ENCODE results near the gene CNPY2.
"Not testable (repeated sequence)": the region's sequence is repeated elsewhere in the genome, so short reads cannot be mapped to it uniquely, and the experiment has no call there.

The CNPY2 gene

DNA sequence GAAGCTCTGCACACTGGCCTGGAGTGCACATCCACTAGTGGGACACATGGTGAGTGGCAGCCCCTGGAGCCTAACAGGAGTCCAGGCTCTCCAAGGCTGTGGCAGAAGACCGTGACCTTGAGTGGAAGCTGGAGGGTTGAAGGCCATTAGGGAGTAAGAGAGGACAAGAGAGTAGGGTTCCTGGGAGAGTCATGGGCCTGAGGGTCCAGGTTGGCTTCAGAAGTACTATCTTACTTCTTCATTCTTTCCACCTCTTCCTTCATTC lies 23.3 kb upstream of the CNPY2 start:
- H3K36me3 Mint-ChIP-seq (ENCODE audit: low read depth) = peaks cover 37% of the 10 kb centered on the region
- peaks cover 58% of the 10 kb centered on the region for H3K4me1 Mint-ChIP-seq (ENCODE audit: low read depth)
- intact Hi-C loops (cut with micrococcal nuclease) = no loop called here
- H3K4me3 Mint-ChIP-seq = no peak overlapping the region
- H3K9me3 Mint-ChIP-seq = no peaks in the 10 kb centered on the region
- H3K27ac Mint-ChIP-seq = peak overlapping the region; percentile 100
- H3K27me3 Mint-ChIP-seq = no peaks in the 10 kb centered on the region

DNA sequence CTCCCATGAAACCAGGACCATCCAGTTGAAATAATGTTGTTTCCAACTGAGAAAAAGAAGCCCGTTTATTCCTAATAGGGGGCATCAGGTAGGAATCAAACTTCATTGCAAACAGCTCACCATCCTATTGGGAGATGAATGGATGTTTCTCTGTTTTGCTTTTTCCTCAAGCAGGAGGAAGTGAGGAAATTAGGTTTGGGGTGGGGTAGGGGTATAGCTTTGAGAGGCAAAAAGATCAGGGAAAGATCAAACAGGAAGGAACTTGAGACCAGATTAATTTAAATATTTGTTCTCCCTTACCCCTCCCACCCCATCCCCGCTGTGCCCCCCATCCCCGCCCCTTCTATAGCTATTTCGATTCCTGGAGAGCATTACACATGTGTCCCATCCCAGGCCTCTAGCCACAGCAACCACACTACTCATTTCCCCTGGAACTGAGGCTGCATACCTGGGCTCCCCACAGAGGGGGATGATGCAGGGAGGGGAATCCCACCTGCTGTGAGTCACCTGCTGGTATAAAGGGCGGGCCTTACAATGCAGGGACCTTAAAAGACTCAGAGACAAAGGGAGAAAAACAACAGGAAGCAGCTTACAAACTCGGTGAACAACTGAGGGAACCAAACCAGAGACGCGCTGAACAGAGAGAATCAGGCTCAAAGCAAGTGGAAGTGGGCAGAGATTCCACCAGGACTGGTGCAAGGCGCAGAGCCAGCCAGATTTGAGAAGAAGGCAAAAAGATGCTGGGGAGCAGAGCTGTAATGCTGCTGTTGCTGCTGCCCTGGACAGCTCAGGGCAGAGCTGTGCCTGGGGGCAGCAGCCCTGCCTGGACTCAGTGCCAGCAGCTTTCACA lies 22.7 kb upstream of the CNPY2 start, which contains the start of gene IL23A:
TSS of gene IL23A (plus strand) at position 577 of the 850 bp plus-strand sequence. CDS start at position 738, 161 bp downstream.
- H3K9me3 Mint-ChIP-seq = no peaks in the 10 kb centered on the region
- peak within 1 kb of the TSS; percentile 100 for H3K27ac Mint-ChIP-seq
- intact Hi-C loops (cut with micrococcal nuclease) = no loop called here
- H3K27me3 Mint-ChIP-seq = no peaks in the 10 kb centered on the region
- peaks cover 37% of the 10 kb centered on the region for H3K36me3 Mint-ChIP-seq (ENCODE audit: low read depth)
- H3K4me3 Mint-ChIP-seq = no peak within 1 kb of the TSS
- H3K4me1 Mint-ChIP-seq (ENCODE audit: low read depth) = peaks cover 61% of the 10 kb centered on the region

DNA sequence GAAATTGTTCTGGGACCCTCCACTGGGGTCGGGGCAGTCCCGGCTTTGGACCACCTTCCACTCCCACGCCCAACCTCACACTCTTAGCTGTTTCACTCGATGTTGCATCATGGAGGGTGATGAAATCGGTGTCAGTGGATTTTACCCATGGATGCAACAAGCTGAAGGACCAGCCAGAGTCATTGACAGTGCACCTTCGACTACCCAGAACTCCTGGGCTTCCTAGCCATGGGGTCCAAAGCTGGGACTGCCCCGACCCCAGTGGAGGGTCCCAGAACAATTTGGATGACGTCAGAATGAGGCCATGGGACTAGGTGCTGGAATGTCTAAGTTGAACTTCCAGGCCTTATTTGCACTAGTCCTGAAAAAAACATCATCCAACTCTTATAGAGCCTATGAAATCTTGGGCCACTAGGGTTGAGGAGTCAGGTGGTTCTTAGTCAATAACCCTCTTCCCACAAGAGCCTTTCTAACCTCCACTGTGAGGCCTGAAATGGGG lies 22.0 kb upstream of the CNPY2 start:
- no peaks in the 10 kb centered on the region for H3K27me3 Mint-ChIP-seq
- intact Hi-C loops (cut with micrococcal nuclease) = no loop called here
- H3K9me3 Mint-ChIP-seq = no peaks in the 10 kb centered on the region
- peaks cover 64% of the 10 kb centered on the region for H3K4me1 Mint-ChIP-seq (ENCODE audit: low read depth)
- peaks cover 34% of the 10 kb centered on the region for H3K36me3 Mint-ChIP-seq (ENCODE audit: low read depth)
- H3K27ac Mint-ChIP-seq = peak overlapping the region; percentile 100
- no peak overlapping the region for H3K4me3 Mint-ChIP-seq

DNA sequence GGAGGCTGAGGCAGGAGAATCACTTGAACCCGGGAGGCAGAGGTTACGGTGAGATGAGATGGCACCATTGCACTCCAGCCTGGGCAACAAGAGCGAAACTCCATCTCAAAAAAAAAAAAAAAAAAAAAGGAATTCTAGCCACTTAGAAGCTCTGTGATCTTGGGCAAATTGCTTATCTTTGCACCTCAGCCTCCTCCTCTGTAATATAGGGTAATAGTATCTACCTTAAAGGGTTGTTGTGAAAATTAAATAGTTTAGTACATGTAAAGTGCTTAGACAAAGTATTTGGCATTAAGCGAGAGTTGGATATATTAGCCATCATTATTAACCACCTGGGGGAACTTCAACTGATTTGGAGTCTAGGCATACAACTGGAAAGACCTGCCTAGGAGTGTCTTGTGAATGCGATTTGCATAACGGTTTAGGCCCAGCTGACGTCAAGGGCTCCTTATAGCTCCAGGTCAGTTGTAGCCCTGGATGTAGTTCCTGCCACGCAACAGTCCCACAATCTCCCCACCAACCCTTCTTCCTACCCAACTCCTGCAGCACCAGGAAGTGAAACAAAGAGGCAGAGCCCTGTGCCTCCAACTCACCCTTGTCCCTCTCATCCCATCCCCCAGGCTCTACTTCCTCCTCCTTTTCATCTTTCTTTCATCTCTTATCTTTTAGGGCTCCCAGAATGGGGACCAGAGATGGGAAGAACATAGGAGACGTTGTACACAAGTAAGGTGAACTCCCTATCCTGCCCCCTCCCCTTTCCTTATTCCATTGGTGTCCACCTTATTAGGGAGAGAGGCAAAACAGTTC lies 20.8 kb upstream of the CNPY2 start:
- peak overlapping the region; percentile 100 for H3K27ac Mint-ChIP-seq
- no peaks in the 10 kb centered on the region for H3K27me3 Mint-ChIP-seq
- H3K36me3 Mint-ChIP-seq (ENCODE audit: low read depth) = peaks cover 22% of the 10 kb centered on the region
- peaks cover 68% of the 10 kb centered on the region for H3K4me1 Mint-ChIP-seq (ENCODE audit: low read depth)
- no peaks in the 10 kb centered on the region for H3K9me3 Mint-ChIP-seq
- H3K4me3 Mint-ChIP-seq = peak overlapping the region; percentile 6
- intact Hi-C loops (cut with micrococcal nuclease) = no loop called here

DNA sequence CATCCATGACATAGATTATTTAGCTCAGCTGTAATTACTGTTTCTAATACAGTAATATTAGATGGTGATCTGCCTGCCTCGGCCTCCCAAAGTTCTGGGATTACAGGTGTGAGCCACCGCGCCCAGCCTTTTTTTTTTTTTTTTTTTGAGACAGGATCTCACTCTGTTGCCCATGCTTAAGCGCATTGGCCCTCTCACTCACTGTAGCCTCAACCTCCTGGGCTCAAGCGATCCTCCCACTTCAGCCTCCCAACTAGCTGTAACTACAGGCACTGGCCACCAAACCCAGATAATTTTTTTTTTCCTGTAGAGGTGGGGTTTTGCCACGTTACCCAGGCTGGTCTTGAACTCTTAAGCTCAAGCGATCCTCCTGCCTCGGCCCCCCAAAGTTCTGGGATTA lies 19.7 kb upstream of the CNPY2 start:
- peaks cover 21% of the 10 kb centered on the region for H3K36me3 Mint-ChIP-seq (ENCODE audit: low read depth)
- intact Hi-C loops (cut with micrococcal nuclease); H3K4me3 Mint-ChIP-seq: not testable (repeated sequence)

DNA sequence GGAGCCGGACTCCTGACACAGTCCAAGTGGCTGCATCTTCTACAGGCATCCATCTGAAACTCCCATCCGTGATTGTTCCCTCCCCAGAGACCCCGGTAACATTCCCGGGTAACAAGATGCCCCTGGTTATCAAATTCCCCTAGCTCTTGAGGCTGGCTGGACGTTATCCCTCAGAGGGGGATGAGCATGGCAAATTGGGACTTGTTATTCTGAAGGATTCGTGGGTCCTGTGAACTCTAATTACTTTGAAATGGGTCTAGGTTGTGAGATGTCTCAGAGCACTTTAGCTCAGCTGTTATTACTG lies 18.7 kb upstream of the CNPY2 start:
- Mint-ChIP-seq H3K27me3 (no peaks in the 10 kb centered on the region), H3K4me3 (peak overlapping the region; percentile 88), H3K4me1 (ENCODE audit: low read depth) (peaks cover 66% of the 10 kb centered on the region), H3K36me3 (ENCODE audit: low read depth) (peaks cover 21% of the 10 kb centered on the region), H3K27ac (peak overlapping the region; percentile 100), H3K9me3 (no peaks in the 10 kb centered on the region)
- intact Hi-C loops (cut with micrococcal nuclease) = no loop called here

More for the DNA sequence above, 19.7 kb upstream of the CNPY2 start:
- not testable (repeated sequence) for H3K9me3 Mint-ChIP-seq, H3K27me3 Mint-ChIP-seq
- peak overlapping the region; percentile 100 for H3K27ac Mint-ChIP-seq
- peaks cover 72% of the 10 kb centered on the region for H3K4me1 Mint-ChIP-seq (ENCODE audit: low read depth)

DNA sequence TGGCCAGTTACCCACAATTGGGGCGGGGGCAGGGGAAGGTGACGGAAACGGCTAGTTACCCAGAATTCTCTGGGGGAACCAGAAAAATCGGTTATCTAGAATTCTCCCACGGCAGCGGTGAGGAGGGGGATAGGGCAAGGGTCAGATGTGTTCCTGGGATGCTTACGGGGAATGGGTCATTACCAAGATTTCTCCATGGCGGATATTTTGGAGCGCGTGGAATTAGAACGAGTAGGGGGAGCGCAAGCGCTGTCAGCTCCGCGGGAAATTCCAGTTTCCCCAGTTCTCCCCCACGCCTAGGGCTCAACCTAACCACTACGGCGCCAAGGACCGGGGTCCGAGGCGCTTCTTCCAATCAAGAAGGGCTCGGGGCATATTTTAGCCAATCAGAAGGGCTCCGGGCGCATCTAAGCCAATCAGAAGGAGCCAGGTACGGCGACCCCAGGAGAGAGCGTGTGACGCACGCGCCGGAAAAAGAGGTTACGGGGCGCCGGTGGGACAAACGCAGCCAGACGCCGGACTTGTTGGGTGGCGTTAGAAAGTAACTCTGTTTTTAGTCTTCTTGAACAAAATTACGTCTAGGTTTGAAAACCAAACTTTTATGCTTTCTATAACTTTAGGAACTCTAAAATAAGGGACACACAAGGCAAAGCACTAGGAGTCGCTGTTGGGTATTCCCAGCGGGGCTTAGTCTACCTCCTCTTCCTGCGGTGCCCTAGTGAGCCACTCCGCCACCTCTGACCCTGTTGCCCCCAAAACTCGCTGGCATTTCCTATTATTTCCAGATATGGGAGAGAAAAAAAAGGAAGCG lies 18.1 kb upstream of the CNPY2 start, which contains the start of gene PAN2:
TSS of gene PAN2 (minus strand) at position 322 of the 811 bp plus-strand sequence. CDS start 906 bp downstream, outside the sequence.
- H3K9me3 Mint-ChIP-seq = no peaks in the 10 kb centered on the region

DNA sequence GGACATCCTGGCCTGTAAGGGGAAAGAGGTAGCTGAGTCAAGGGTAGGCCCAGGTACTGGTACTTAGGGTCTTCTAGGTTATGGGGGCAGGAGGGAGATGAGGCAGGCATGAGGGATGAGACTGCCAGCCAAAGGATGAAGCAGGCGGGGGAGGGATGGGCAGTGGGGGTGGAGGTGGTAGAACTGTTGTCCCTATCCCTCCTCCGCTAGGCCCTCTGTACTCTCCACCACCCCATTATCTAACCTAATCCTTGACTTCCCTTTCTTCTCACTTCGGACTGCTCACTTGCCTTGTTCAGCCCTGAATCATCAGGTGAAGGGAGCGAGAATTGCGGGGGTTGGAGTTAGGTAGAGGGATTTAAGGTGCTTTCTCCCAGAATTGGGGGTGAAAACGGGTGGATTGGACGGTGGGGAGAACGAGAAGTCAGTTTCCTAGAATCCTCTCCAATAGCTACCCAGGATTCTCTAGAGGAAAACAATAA lies 17.4 kb upstream of the CNPY2 start:
- Mint-ChIP-seq H3K27ac (peak overlapping the region; percentile 100), H3K36me3 (ENCODE audit: low read depth) (peaks cover 23% of the 10 kb centered on the region), H3K4me3 (peak overlapping the region; percentile 88), H3K9me3 (no peaks in the 10 kb centered on the region), H3K4me1 (ENCODE audit: low read depth) (peaks cover 54% of the 10 kb centered on the region), H3K27me3 (no peaks in the 10 kb centered on the region)
- intact Hi-C loops (cut with micrococcal nuclease) = loop anchor here (1.0 kb wide), 1 partner anchor 17 kb away; no protein-coding TSS in a partner anchor

More for the DNA sequence above, 18.1 kb upstream of the CNPY2 start, which contains the start of gene PAN2:
- peak within 1 kb of the TSS; percentile 88 for H3K4me3 Mint-ChIP-seq
- intact Hi-C loops (cut with micrococcal nuclease) = loop anchor here (1.0 kb wide), 1 partner anchor 18 kb away; no protein-coding TSS in a partner anchor
- H3K27ac Mint-ChIP-seq = peak within 1 kb of the TSS; percentile 100
- H3K4me1 Mint-ChIP-seq (ENCODE audit: low read depth) = peaks cover 60% of the 10 kb centered on the region
- H3K27me3 Mint-ChIP-seq = no peaks in the 10 kb centered on the region
- H3K36me3 Mint-ChIP-seq (ENCODE audit: low read depth) = peaks cover 21% of the 10 kb centered on the region

DNA sequence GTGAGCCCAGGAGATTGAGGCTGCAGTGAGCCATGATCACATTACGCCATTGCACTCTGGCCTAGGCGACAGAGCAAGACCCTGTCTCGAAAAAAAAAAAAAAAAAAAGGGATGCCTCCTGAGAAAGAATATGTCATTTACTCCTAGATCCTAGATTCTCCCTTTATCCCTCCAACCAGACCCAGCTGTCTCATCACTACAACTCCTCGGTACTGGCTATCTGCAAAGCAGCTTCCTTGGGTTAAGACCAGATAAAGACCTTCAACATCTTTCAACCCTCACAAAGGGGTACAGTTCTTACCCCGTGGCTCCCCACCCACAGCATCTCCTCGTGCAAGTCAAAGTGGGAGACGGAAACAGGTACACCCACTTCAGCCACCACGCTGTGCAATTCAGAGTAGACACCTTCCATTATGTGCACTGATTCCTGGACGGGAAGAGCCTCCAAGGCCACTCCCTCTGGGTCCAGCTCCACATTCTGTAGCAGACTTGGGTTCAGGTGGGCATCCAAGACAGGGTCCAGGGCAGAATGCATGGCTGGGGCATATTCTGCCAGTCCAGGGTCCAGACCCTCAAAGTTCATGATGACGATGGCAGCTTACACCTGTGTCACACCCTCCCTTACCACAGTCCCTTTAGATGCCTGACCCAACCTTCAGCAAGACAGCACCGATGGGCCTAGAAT lies 16.9 kb upstream of the CNPY2 start:
- Mint-ChIP-seq H3K27me3 (no peaks in the 10 kb centered on the region), H3K4me1 (ENCODE audit: low read depth) (peaks cover 48% of the 10 kb centered on the region), H3K36me3 (ENCODE audit: low read depth) (peaks cover 28% of the 10 kb centered on the region), H3K27ac (peak overlapping the region; percentile 100), H3K9me3 (no peaks in the 10 kb centered on the region), H3K4me3 (peak overlapping the region; percentile 88)
- intact Hi-C loops (cut with micrococcal nuclease) = loop anchor here (1.0 kb wide), 1 partner anchor 16 kb away; no protein-coding TSS in a partner anchor

DNA sequence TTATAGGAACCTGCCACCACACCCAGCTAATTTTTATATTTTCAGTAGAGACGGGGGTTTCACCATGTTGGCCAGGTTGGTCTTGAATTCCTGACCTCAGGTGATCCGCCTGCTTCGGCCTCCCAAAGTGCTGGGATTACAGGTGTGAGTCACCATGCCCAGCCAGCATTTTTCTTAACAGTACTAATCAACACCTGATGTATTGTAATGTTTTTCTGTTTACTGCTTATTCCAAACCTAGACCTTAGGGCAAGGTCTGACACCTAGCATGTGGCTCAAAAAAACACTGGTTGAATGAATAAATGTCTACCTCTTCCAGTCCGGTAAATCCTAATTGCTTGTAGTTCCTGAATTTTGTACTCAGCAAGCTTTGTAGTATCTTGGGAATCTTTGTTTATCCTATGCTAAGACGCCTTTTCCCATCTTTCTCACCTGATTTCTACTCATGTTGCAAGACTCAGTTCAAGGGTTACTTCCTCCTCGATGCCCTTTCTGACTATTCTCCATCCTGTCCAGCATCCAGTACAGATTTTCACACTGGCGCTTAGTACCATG lies 15.2 kb upstream of the CNPY2 start:
- intact Hi-C loops (cut with micrococcal nuclease) = no loop called here

DNA sequence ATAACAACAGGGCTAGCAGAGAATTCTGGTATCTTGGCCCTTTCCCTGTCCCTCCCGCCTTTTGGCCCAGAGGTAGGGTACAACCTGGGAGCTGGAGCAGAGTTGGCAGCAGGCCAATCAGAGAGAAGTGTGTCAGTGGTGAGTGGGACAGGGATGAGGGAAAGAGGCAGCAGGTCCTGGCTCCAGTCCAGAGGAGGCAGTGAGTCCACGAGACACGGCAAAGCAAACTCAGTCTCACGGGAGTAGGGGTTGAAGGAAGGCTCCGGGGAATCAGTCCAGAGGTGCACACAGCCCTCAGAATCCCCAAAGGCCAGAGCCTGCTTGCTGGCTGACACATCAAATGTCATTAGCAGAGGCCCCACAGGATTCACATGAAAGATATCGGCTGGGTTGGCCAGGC lies 10.7 kb upstream of the CNPY2 start:
- intact Hi-C loops (cut with micrococcal nuclease) = no loop called here
- H3K4me3 Mint-ChIP-seq = no peak overlapping the region
- H3K27ac Mint-ChIP-seq = no peak overlapping the region
- H3K4me1 Mint-ChIP-seq (ENCODE audit: low read depth) = peaks cover 14% of the 10 kb centered on the region
- H3K36me3 Mint-ChIP-seq (ENCODE audit: low read depth) = peaks cover 69% of the 10 kb centered on the region
- no peaks in the 10 kb centered on the region for H3K9me3 Mint-ChIP-seq
- H3K27me3 Mint-ChIP-seq = no peaks in the 10 kb centered on the region

More for the DNA sequence above, 15.2 kb upstream of the CNPY2 start:
- Mint-ChIP-seq H3K27me3 (no peaks in the 10 kb centered on the region), H3K27ac (no peak overlapping the region), H3K36me3 (ENCODE audit: low read depth) (peaks cover 45% of the 10 kb centered on the region), H3K4me3 (no peak overlapping the region), H3K9me3 (no peaks in the 10 kb centered on the region), H3K4me1 (ENCODE audit: low read depth) (peaks cover 33% of the 10 kb centered on the region)

DNA sequence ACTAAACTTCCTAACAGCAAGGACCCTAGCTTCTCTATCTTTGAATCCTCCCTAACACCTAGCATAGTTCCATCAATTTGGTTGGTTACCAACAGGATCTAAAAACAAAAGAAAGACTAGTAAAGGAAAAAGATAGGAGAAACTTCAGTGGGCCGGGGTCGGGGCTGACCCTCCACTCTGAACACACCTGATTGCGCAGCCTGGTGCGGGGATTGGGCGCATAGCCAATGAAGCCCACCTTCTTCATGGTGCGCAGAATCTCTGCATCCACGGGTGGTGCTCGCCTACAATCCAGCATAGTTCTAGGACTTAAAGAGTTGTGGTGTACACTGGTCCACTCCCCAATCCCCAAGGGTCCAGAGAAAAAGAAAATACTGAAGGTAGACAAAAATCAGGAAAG lies 10.3 kb upstream of the CNPY2 start:
- peaks cover 10% of the 10 kb centered on the region for H3K4me1 Mint-ChIP-seq (ENCODE audit: low read depth)
- H3K27me3 Mint-ChIP-seq = no peaks in the 10 kb centered on the region
- H3K9me3 Mint-ChIP-seq = no peaks in the 10 kb centered on the region
- H3K27ac Mint-ChIP-seq = no peak overlapping the region
- intact Hi-C loops (cut with micrococcal nuclease) = no loop called here
- peaks cover 65% of the 10 kb centered on the region for H3K36me3 Mint-ChIP-seq (ENCODE audit: low read depth)
- no peak overlapping the region for H3K4me3 Mint-ChIP-seq

DNA sequence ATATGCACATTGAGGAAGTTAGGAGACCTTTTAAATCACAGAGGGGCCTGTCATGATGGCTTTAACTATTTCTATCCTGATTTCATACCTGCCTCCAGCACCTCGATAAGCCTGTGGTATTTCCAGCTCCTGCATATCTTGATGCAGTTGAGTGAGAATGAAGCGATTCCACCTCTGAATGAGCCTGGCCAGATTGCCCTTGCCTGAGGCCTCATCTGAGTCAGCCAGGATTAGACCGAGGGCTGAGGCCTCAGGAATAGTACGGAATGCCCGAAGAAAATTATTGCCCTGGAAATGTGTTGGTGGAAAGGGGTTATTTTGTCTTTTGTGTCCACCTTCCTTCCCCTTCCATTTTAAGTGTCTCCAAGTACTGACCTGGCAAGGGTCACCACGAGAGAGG lies 8.4 kb upstream of the CNPY2 start:
- Mint-ChIP-seq H3K4me3 (no peak overlapping the region), H3K4me1 (ENCODE audit: low read depth) (peaks cover 9% of the 10 kb centered on the region), H3K27me3 (no peaks in the 10 kb centered on the region), H3K9me3 (no peaks in the 10 kb centered on the region), H3K36me3 (ENCODE audit: low read depth) (peaks cover 80% of the 10 kb centered on the region), H3K27ac (no peak overlapping the region)
- intact Hi-C loops (cut with micrococcal nuclease) = no loop called here

All from dendritic cell treated with granulocyte-macrophage colony-stimulating factor and Interleukin-4, amounts not matched to agents 40 ng/mL and 50 ng/mL, for 4 days (primary cell).